PFSK-1 (cell line): ENCODE measurements around the gene SETD5.

Source experiments
- POLR2AphosphoS5 ChIP-seq: IDR thresholded peaks from 2 replicates; pipeline ENCODE4 v1.6.1; 2012; ENCODE audit warnings: low read depth, mild to moderate bottlenecking, control low read depth, low read length, moderate library complexity
- REST ChIP-seq, 2 experiments: IDR thresholded peaks; 2 replicates each; pipeline versions ENCODE4 v1.6.1 to v1.8.0; 2011 to 2012; ENCODE audit warnings: low read depth in 2 of 2, low read length in 2 of 2, control low read depth in 1 of 2, inconsistent platforms in 1 of 2, mild to moderate bottlenecking in 1 of 2, moderate library complexity in 1 of 2; ENCODE audit not compliant: insufficient read depth in 1 of 2
- TAF1 ChIP-seq: IDR thresholded peaks from 2 replicates; pipeline ENCODE4 v1.6.1; 2012; ENCODE audit warnings: low read length, control low read depth, borderline replicate concordance; ENCODE audit not compliant: insufficient read depth

- no peak for TF ChIP-seq TAF1
- TF ChIP-seq POLR2AphosphoS5 = no peak; the same call in none of the 2 replicates
- TF ChIP-seq REST (IDR thresholded peaks at IDR 0.05; ENCODE audit: insufficient read depth in 1 of 2, low read depth in 2 of 2, low read length in 2 of 2) = no peak
Measured at GRCh38 chr3:9384141-9384828, 13.1 kb upstream of the SETD5 start.
